ENCODE data around the gene LDLRAD4.

The LDLRAD4 gene

GRCh38 chr18:13357289-13357688, 138.7 kb downstream of the LDLRAD4 start:
- DNase-seq: no peak

- no peak for DNase-seq
Measured at GRCh38 chr18:13359210-13359609, 140.7 kb downstream of the LDLRAD4 start.

DNA sequence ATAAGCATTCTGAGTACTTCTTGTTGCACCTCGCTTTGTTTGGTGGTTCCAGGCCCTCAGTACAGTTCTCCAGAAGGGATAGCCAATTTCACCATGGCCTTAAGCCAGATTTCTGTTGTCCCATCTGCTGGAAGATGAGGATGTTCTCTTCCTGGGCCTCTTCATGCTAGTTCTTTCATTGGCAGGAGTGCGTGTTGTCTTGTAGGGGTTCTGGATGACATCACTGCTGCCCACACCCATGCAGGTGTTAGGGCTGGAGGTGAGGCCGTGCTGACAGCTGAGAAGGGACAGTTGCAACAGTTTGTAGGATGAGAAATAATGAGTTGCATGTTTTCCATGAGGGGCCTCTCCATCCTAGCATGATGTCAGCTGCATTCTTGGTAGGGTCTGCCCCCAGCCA, 142.9 kb downstream of the LDLRAD4 start:
- no peak for DNase-seq

- DNase-seq: no peak
Measured at GRCh38 chr18:13362051-13362450, 143.5 kb downstream of the LDLRAD4 start.

DNA sequence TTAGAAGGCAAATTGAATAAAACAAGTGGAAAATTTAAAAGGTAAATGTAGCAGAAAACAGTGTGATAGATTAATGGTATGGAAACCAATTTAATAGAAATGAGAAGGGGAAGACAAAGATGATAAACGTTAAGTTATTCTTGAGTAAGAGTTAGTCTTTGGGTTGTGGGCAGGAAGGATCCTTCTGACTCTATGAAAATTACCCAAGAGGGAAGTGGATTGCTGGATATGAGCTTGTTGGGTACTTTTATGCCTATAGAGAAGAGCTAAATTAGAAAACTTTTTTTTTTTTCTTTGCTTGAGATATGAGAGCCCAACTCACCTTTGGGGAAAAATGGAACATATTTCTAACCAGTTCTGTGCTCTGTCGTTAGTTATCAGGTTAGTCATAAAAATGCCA, 144.0 kb downstream of the LDLRAD4 start:
- no peak for DNase-seq

- no peak for DNase-seq
Measured at GRCh38 chr18:13363359-13363758, 144.8 kb downstream of the LDLRAD4 start.

DNA sequence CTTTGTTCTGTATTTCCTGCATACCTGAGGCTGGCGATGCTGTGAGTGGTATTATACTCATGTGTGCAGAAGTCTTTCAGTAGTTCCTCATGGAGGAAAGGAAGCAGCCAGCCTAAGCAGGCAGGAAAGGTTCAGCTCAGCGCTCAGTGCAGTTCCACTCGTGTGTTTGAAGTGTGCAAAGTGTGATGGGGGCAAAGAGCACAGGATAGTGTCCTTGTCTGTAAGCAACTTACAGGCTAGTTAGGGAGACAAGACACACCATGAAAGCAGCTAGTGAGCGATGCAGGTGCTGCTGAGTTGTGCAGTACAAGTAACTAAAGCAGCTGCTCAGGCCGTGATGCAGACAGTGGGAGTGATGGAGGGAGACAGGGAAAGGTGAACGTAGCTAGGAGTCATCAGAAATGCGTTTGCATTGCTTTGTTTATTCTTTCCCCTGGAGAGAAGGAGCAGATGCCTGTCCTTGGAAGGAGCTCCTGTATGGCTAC, 146.2 kb downstream of the LDLRAD4 start:
- no peak for DNase-seq

- DNase-seq: no peak
Measured at GRCh38 chr18:13366131-13366530, 147.6 kb downstream of the LDLRAD4 start.

DNA sequence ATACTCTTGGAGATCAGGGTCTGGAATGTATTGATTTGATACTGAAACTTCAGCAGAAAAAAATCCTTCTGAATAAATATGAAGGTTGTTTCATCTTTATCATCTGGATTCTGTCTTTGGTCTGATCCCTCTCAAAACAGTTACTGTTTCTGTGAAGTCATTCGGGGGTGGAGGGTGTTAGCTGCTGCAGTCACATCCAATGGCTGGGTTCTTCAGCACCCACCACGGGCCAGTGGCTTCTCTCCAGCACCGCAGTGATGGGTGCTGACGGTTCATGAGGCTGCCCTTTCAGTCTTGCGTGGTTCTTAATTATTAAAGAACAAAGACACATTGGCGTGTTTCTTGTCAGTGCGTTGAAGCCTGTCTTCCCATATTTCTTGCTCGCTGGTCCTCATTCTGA, 148.0 kb downstream of the LDLRAD4 start:
- no peak for DNase-seq

DNA sequence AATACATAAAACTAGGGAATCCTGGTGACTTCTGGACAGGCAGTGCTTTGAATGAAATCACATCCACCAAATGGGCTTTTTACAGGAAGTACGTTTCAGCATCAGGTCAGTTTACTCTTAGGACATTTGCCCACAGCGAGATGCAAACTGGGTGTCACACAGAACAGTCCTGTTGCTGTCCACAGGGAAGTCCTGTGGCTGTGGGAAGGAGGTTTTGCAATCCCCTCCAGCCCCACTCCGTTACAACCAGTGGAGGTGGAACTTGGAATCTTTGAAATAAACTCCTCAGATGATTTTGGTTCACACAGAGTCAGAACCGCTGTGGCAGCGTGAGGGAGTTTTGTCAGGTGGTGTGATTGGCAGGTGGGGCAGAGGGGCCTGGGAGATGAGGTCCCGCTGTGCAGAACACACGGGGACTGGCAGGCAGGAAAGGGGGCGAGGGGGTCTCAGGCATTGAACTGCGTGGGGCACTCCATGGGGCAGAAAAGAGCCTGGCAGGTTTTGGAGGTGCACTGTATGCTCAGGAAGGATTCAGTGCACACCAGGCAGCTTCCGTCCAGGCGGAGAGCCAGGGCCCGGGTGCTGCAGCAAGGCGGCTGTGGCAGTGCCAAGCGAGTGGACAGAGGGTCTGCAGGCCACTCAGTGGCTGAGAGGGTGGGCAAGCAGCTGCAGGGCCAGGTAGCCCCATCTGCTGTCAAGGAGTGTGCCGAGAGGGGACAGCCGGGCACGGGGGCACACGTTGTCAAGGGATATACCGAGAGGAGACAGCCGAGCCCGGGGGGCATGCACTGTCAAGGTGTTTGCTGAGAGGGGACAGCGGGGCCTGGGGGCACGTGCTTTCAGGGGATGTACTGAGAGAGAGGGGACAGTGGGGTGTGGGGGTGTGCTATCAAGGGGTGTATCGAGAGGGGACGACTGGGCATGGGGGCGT, 148.7 kb downstream of the LDLRAD4 start:
- DNase-seq: no peak

GRCh38 chr18:13368080-13368813, 149.7 kb downstream of the LDLRAD4 start:
- no peak for DNase-seq

DNA sequence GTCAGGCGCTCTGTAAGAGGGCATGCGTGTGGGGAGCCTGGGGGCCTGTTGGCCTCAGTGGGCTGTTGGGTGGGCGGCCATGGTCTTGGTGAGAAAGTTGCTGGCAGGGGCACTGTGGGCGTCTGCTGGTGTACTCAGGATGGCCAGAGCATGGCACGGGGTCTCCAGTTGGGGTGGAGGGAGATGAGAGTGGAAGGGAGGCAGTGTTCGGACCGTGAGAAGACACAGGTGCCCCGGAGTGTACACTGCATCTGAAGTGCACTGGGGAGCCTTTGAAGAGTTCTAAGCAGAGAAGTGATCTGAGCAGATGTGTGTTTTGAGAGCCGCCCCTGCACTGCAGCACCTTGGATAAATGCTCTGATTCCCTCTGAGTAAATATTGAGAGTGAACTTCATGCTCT, 150.8 kb downstream of the LDLRAD4 start:
- DNase-seq: no peak

DNA sequence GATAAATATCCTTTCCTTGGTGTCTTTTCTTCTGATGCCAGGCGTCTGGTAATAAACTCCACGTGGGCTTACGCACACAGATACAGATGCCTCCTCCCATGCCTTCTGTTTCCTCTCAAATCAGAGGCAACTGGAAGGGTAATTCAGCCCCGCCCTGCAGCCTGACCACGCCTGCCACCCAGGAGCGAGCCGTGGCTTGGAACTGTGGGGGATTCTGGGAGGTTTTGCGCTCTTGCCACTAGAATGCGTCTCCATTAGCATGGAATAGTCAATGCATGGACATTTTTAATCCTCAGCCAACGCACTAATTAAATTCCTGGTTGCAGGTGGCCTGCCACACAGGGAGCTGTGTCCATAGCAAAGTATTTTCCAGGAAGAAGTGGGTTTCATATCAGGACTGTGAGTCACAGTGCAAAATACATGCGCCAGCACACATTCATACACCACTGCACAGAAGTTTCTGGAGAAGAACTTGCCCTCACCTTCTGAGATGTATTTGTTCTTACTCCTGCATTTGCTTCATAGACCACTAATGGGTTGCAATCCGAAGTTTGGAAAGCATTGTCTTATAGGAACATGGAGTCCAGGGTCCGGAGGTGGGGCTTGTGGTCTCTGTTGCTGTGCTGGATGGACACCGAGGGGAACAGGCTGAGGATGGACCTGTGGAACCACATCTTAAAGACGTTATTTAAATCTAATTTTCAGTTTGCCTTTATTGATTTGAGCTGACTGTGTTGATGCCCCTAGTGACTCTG, 151.4 kb downstream of the LDLRAD4 start:
- DNase-seq: no peak

GRCh38 chr18:13370995-13371625, 152.6 kb downstream of the LDLRAD4 start:
- no peak for DNase-seq

DNA sequence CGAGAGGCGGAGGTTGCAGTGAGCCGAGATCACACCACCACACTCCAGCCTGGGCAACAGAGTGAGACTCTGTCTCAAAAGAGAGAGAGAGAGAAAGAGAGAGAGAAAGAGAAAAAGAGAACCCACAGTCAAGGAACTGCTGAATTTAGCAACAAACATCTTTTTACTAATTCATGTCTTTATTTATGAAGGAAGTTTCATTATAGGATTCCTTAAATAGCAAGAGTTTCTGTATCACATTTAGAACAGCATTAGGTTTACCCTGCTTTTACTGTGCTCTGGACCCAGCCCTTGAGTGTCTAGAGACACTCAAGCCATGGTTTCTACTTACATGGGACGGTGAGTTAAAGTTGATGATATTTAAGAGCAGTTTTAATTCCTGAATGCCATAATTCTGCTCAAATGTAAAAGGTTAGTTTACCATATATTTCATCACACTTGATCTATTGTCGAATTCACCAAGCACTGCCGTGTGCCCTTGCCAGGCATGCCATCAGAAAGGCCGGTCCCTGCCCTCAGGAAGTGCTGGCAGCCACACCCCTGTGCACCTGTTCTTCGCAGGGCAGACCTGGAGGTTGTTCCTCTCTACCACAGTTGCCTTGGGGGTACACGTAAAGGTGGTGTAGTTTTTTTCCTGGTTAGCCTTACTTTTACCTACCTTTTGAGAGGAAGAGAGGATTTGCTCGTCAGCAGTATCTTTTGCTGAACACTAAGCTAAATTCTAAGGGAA, 153.3 kb downstream of the LDLRAD4 start:
- DNase-seq: no peak

GRCh38 chr18:13372531-13372951, 154.0 kb downstream of the LDLRAD4 start:
- DNase-seq: no peak

GRCh38 chr18:13374096-13374467, 155.5 kb downstream of the LDLRAD4 start:
- DNase-seq: no peak

- no peak for DNase-seq
Measured at GRCh38 chr18:13374468-13375301, 156.1 kb downstream of the LDLRAD4 start.

DNA sequence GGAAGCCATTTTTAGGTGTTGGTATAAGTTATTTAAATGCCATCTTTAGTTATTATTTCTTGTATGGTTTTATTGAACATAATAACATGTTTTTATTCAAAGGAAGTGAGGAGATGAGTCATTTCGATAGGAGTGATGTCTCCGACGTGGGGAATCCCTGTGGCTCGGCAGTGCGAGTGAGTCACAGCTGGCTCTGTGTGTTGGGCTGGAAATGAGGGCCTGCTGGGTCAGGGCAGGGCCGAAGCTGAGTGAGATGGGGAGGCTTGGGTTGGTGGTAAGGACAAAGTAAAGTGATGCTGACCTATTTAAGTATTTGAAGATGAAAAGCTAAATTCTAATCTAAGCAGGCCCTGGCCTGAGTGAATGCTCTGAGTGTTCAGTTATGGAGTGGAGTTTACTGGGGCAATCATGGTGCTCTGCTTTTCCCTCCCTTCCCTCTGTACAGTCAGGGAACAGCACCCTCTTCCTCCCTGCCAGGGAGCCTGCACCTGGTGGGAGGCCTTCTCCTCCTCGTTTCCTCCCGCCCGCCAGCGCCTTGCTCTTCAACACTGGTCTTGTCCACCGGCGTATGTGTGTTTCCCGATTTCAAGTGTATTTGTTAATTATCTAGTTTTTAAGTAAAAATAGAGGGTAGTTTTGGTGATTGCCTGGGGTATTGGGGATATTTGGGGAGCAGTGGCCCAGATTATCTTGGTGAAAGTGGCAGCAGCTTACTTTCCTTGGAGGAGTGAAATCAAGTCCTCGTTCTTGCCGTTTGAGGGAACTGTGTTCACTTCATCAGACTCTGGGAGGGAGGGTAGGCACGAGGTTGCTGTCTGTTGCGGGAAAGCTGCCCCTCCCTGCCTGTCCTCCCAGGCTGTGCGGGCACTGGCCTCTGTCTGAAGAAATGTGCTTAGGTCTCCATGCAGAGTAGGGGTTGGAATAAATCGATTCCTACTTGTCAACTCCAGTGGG, 157.0 kb downstream of the LDLRAD4 start:
- no peak for DNase-seq

GRCh38 chr18:13376298-13376840, 157.8 kb downstream of the LDLRAD4 start:
- no peak for DNase-seq

Measured in right forelimb (tissue), 1 donor.